DMS79 treated with DMSO at 0.1 percent for 48 hours (cell line): Measurements from ENCODE around the gene ARL14.

Source experiments
- DNase-seq: peaks from one replicate; lab custom pipeline; 2025; lab: John Stamatoyannopoulos, UW

The ARL14 gene

DNA sequence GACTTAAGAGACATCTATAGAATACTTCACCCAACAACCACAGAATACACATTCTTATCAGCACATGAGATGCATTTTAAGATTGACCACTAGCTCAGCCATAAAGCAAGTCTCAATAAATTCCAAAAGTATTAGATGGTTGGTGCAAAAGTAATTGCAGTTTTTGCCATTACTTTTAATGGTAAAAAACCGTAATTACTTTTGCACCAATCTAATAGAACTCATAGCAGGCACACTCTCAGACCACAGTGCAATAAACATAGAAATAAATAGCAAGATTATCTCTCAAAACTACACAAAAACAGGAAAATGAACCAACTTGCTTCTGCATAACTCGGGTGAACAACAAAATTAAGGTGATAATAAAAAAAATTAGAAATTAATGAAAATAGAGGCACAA lies 45.4 kb downstream of the ARL14 start:
- DNase-seq, result no peak

DNA sequence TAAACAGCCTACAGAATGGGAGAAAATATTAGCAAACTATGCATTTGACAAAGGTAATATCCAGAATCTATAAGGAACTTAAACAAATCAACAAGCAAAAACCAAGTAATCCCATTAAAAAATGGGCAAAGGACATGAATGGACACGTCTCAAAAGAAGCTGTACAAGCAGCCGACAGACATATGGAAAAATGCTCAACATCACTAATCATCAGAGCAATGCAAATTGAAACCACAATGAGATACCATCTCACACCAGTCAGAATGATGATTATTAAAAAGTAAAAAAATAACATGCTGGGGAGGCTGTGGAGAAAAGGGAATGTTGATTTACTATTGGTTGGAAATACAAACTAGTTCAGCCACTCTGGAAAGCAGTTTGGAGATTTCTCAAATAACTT lies 48.4 kb downstream of the ARL14 start:
- no peak for DNase-seq
